HG03108 (cell line): ENCODE results near the gene PRDM9.
"Not testable (repeated sequence)": the region's sequence is repeated elsewhere in the genome, so short reads cannot be mapped to it uniquely, and the experiment has no call there.

Source experiments
- ATAC-seq: cut with Tn5 transposase; IDR thresholded peaks from one replicate; pipeline ENCODE4 v1.9.1; 2021; ENCODE audit warnings: moderate library complexity; ENCODE audit not compliant: unreplicated experiment

Gene PRDM9

GRCh38 chr5:23507278-23507685 is at the start of gene PRDM9:
Gene PRDM9 (plus strand): TSS chr5:23507609. CDS start chr5:23509034, 1,425 bp downstream.
- ATAC-seq, result no peak

GRCh38 chr5:23457780-23458179 is 49.6 kb upstream of the PRDM9 start:
- no peak for ATAC-seq

- ATAC-seq, result no peak
These were observed 48.2 kb upstream of the PRDM9 start for GRCh38 chr5:23459214-23459613.

- no peak for ATAC-seq
These were observed 45.8 kb upstream of the PRDM9 start for GRCh38 chr5:23461576-23461975.

- no peak for ATAC-seq
These were observed 41.0 kb upstream of the PRDM9 start for GRCh38 chr5:23466401-23466912.

- no peak for ATAC-seq
These were observed 38.8 kb upstream of the PRDM9 start for GRCh38 chr5:23468658-23469057.

GRCh38 chr5:23473915-23474314 is 33.5 kb upstream of the PRDM9 start:
- ATAC-seq, result no peak

- no peak for ATAC-seq
These were observed 33.1 kb upstream of the PRDM9 start for GRCh38 chr5:23474315-23474714.

GRCh38 chr5:23476580-23476979 is 30.8 kb upstream of the PRDM9 start:
- no peak for ATAC-seq

GRCh38 chr5:23482642-23483041 is 24.8 kb upstream of the PRDM9 start:
- no peak for ATAC-seq

GRCh38 chr5:23483090-23483489 is 24.3 kb upstream of the PRDM9 start:
- ATAC-seq, result no peak

- no peak for ATAC-seq
These were observed 23.3 kb upstream of the PRDM9 start for GRCh38 chr5:23484096-23484495.

- not testable (repeated sequence) for ATAC-seq
These were observed 21.2 kb upstream of the PRDM9 start for GRCh38 chr5:23486227-23486626.

- ATAC-seq, result no peak
These were observed 16.4 kb upstream of the PRDM9 start for GRCh38 chr5:23490993-23491392.

GRCh38 chr5:23494558-23494957 is 12.9 kb upstream of the PRDM9 start:
- no peak for ATAC-seq

GRCh38 chr5:23496576-23496975 is 10.8 kb upstream of the PRDM9 start:
- no peak for ATAC-seq

- ATAC-seq, result no peak
These were observed 826 bp upstream of the PRDM9 start for GRCh38 chr5:23506329-23507236.

- ATAC-seq, result not testable (repeated sequence)
These were observed 3.0 kb downstream of the PRDM9 start for GRCh38 chr5:23510434-23510833.

- no peak for ATAC-seq
These were observed 15.1 kb downstream of the PRDM9 start for GRCh38 chr5:23522553-23522952.

GRCh38 chr5:23523031-23523430 is 15.6 kb downstream of the PRDM9 start:
- ATAC-seq, result no peak

GRCh38 chr5:23523998-23524397 is 16.6 kb downstream of the PRDM9 start:
- no peak for ATAC-seq

GRCh38 chr5:23525751-23526150 is 18.3 kb downstream of the PRDM9 start:
- ATAC-seq, result no peak
